H1 (cell line): ENCODE data around the gene POLR1D. TPM values are rescaled to one million over a fixed set of nuclear protein-coding genes. Genes with fewer than 3 reads are reported as not detected.

Source experiments
- BRCA1 ChIP-seq: IDR thresholded peaks from 2 replicates; pipeline ENCODE4 v1.6.1; 2012; ENCODE audit warnings: low read depth, low read length, improper control_type of control experiment
- CBX8 ChIP-seq: fragments of 300-800, 300-1000 bp; sonication (generic); IDR thresholded peaks from 2 replicates; pipeline ENCODE4 v1.7.1; 2016; ENCODE audit warnings: low read depth, low read length, borderline replicate concordance
- CHD7 ChIP-seq: fragments of 300-600 bp; sonication (generic); IDR thresholded peaks from 2 replicates; pipeline ENCODE4 v1.7.1; 2012; ENCODE audit warnings: low read length, moderate library complexity, mild to moderate bottlenecking, inconsistent platforms; ENCODE audit not compliant: insufficient replicate concordance
- RBBP5 ChIP-seq: IDR thresholded peaks from 2 replicates; pipeline ENCODE4 v1.7.1; 2012; ENCODE audit warnings: low read depth, mild to moderate bottlenecking, inconsistent platforms, low read length, moderate library complexity, borderline replicate concordance
- polyA plus RNA-seq, 7 experiments: library from polyadenylated mRNA; depleted of rRNA in 3 of 7; stranded (reverse) in 5 of 7; unstranded in 2 of 7; fragments of >200 nt in 5 of 7; fragments of 200-250 nt in 2 of 7; gene quantifications; 1 replicate in 5 of 7; 2 replicates in 1 of 7; 4 replicates in 1 of 7; pipeline versions ENCODE4 v1.2.1 to v1.2.3, GENCODE V29; 2011 to 2013; ENCODE audit warnings: missing spikeins in 2 of 7, mixed read lengths in 2 of 7
- total RNA-seq: library from RNA; stranded (reverse); fragmentation: NEBNext Ultra II Directional; extraction: Animal tissue kit (Norgen Biotek cat#: 25700); gene quantifications from 2 replicates; pipeline ENCODE4 v1.2.1, GENCODE V29; 2021

The POLR1D gene
- total and polyA plus RNA-seq, 2 of the 8 experiments (the other 6 are each of a cell fraction or from before 2014, with no cell fraction given): 226 to 232 TPM

- TF ChIP-seq CHD7 (no peak), RBBP5 (no peak), BRCA1 (no peak), CBX8 (no peak)
Measured at GRCh38 chr13:27628081-27628480, 6.4 kb downstream of the POLR1D start (continued).
